Small intestine (tissue), 7 donors: Measurements from ENCODE around the gene ERFL. TPM values are rescaled to one million over a fixed set of nuclear protein-coding genes. Genes with fewer than 3 reads are reported as not detected.
A peak's percentile ranks its signal among the peaks of the same experiment; 100 is the strongest.

Source experiments
- DNase-seq, 2 donors: peaks; one replicate each; pipeline versions ENCODE4 v3.0.0 to v3.0.0-alpha.2; 2013
- FAIRE-seq: peaks from 2 replicates; lab custom pipeline; 2012; peaks lifted over from hg19 to GRCh38; lab: Jason Lieb, UNC
- H3K27ac ChIP-seq, 3 donors: one replicate each; pipeline ENCODE4 v1.5.1; 2013; ENCODE audit warnings: low read length in 2 of 3, mild to moderate bottlenecking in 2 of 3, control low read depth in 1 of 3, inconsistent platforms in 1 of 3, low read depth in 1 of 3, moderate library complexity in 1 of 3
- H3K27me3 ChIP-seq, 3 donors: one replicate each; pipeline ENCODE4 v1.6.1; 2013; ENCODE audit warnings: low read length in 3 of 3, inconsistent platforms in 1 of 3; ENCODE audit not compliant: control insufficient read depth in 3 of 3, insufficient read depth in 3 of 3
- H3K36me3 ChIP-seq, 3 donors: one replicate each; pipeline ENCODE4 v1.6.1; 2013; ENCODE audit warnings: low read length in 3 of 3, inconsistent platforms in 1 of 3, low read depth in 1 of 3, mild to moderate bottlenecking in 1 of 3, moderate library complexity in 1 of 3; ENCODE audit not compliant: control insufficient read depth in 3 of 3, insufficient read depth in 2 of 3
- H3K4me1 ChIP-seq, 3 donors: one replicate each; pipeline ENCODE4 v1.6.1; 2013; ENCODE audit warnings: low read length in 2 of 3, inconsistent platforms in 1 of 3, low read depth in 1 of 3, mild to moderate bottlenecking in 1 of 3, moderate library complexity in 1 of 3; ENCODE audit not compliant: control insufficient read depth in 3 of 3, insufficient read depth in 2 of 3
- H3K4me3 ChIP-seq, 3 donors: one replicate each; pipeline ENCODE4 v1.5.1; 2013; ENCODE audit warnings: low read length in 3 of 3, control low read depth in 1 of 3, inconsistent platforms in 1 of 3, low read depth in 1 of 3, mild to moderate bottlenecking in 1 of 3, moderate library complexity in 1 of 3
- H3K9me3 ChIP-seq, 2 donors: one replicate each; pipeline ENCODE4 v1.6.1; 2013; ENCODE audit warnings: low read depth in 1 of 2, low read length in 1 of 2; ENCODE audit not compliant: control insufficient read depth in 2 of 2, insufficient read depth in 1 of 2
- WGBS, 3 donors: extraction: QIAGEN DNeasy Blood & Tissue Kit; methylation state at CpG; one replicate each; pipeline ENCODE4 v1.1.7; 2013; 5-methylcytosine and 5-hydroxymethylcytosine counted together
- polyA plus RNA-seq, 4 donors: library from polyadenylated mRNA; stranded (reverse) in 3 of 4; unstranded in 1 of 4; fragments of 200-250 nt in 3 of 4; fragments of 120-200 nt in 1 of 4; gene quantifications; one replicate each; pipeline versions ENCODE4 v1.2.1 to v1.2.3, GENCODE V29; 2013
- donor health status: healthy with polysubstance abuse.
- donor health status: control.
- donor health status: control.
- donor health status: Bipolar disorder and iron deficiency.
- donor health status: healthy.

Gene ERFL
- polyA plus RNA-seq, 4 donors, result 0.04 to 0.21 TPM; not detected in 2

GRCh38 chr19:41870401-41870873 is 57.8 kb downstream of the ERFL start:
- WGBS, 3 donors, result 19 to 43% (median 32%) methylated on average over 3 of the region's 3 CpGs
- Histone ChIP-seq H3K36me3 (peaks cover 2 to 73% (median 20%) of the 10 kb centered on the region in 3 donors), H3K4me3 (no peak overlapping the region), H3K4me1 (peaks cover 5 to 36% (median 9%) of the 10 kb centered on the region in 3 donors), H3K27ac (peak overlapping the region; percentile 63 to 89 (median 76)), H3K9me3 (no peaks in the 10 kb centered on the region), H3K27me3 (no peaks in the 10 kb centered on the region)
- DNase-seq (peak; percentile 74 to 81), FAIRE-seq (no peak)

DNA sequence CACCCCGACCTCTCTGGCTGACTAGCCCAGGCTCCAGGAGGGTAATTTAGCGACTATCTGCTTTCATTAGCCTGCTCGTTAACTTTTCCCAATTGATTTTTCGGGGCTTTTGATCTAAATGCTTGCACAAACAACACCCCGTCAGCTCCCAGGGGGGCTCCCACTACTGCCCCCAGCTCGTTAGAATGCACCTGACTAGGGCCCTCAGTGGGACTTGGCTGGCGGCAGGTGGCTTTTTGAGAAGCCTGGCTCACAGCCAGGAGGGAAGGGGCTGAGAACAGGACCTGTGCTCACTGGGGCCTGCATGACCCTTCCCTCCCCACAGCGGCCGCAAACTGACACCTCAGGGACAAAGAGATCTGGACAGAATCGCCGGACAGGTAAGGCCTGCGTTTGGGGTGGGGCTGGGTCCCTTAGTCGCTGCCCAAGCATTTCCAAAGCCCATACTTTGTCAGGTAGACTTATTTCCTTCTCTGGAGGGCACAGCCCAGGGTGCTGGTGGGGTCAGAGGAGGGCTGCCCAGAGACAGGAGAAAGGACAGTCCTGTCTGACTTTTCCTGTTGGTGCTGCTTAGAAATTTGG is 58.8 kb downstream of the ERFL start:
- FAIRE-seq (no peak), DNase-seq (peak in 1 of 2 donors; percentile 41)
- peaks cover 4 to 83% (median 20%) of the 10 kb centered on the region in 3 donors for H3K36me3 ChIP-seq
- H3K4me1 ChIP-seq, result peaks cover 5 to 36% (median 9%) of the 10 kb centered on the region in 3 donors
- no peaks in the 10 kb centered on the region for H3K9me3 ChIP-seq
- WGBS, 3 donors, result 28 to 61% (median 39%) methylated on average over 13 of the region's 13 CpGs
- H3K27ac ChIP-seq, result peak overlapping the region; percentile 18 to 89 (median 43)
- no peak overlapping the region for H3K4me3 ChIP-seq
- H3K27me3 ChIP-seq, result no peaks in the 10 kb centered on the region

DNA sequence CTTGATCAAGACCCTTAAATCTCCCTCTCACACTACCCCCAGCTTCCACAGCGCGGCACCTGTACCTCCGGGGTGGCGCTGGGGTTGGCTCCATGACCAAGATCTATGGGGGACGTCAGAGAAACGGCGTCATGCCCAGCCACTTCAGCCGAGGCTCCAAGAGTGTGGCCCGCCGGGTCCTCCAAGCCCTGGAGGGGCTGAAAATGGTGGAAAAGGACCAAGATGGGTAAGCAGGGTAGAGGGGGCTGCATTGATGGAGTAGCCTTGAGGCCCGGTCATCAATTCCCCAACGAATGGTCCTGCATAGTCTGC is 59.3 kb downstream of the ERFL start:
- Histone ChIP-seq H3K27ac (peak overlapping the region; percentile 18 to 89 (median 26)), H3K36me3 (peaks cover 5 to 88% (median 25%) of the 10 kb centered on the region in 3 donors), H3K27me3 (no peaks in the 10 kb centered on the region), H3K4me3 (no peak overlapping the region), H3K4me1 (peaks cover 5 to 36% (median 9%) of the 10 kb centered on the region in 3 donors), H3K9me3 (no peaks in the 10 kb centered on the region)
- 61 to 67% (median 64%) methylated on average over 12 of the region's 12 CpGs for WGBS, 3 donors
- FAIRE-seq, result no peak
- no peak for DNase-seq

DNA sequence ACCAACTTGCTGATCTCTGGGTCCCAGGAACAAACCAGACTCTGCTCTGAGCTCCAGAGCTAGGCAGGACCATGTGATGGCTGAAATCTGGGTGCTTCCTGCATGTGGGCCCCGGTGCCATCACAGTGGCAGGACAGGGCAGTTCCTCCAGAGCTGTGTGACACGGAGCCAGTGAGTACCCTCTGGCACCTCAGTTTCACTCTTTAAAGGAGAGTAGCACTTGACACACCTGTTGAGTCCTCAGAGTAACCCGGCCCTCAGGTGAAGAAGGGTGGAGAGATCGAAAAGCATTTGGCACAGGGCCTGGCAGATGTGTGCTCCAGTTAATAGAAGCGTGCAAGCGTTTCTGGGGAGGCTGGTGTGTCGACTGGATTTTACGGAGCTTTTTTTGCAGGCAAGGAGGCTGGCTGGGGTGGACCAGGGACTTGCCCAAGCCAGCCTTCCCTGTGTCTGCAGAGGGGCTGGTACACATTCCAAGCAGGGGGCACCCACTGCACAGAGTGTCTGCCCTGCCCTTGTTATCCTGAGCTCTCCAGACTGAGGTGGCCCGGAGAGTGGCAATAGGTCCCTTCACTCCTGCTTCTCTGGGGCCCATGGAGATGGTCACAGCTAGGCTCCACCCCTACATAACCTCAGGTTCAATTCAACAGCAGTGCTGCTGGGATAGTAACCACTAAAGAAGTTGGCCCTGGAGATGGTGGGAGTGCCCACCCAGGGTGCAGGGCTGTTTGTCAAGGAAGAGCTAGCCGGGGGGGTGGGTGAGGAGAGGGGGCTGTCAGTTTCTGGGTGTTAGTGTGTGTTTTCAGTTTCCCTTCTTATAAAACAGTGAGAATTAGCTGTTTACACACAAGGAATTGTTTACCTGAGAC is 59.9 kb downstream of the ERFL start:
- Histone ChIP-seq H3K4me1 (peaks cover 5 to 37% (median 11%) of the 10 kb centered on the region in 3 donors), H3K36me3 (peaks cover 7 to 94% (median 25%) of the 10 kb centered on the region in 3 donors), H3K27ac (peak overlapping the region; percentile 42 to 89 (median 74)), H3K4me3 (no peak overlapping the region), H3K27me3 (no peaks in the 10 kb centered on the region), H3K9me3 (no peaks in the 10 kb centered on the region)
- WGBS, 3 donors, result 25 to 61% (median 29%) methylated on average over 10 of the region's 10 CpGs
- no peak for FAIRE-seq
- DNase-seq, result peak; percentile 39 to 89

- DNase-seq (no peak), FAIRE-seq (no peak)
- WGBS, 3 donors, result 87 to 88% (median 87%) methylated on average over 3 of the region's 3 CpGs
- H3K4me1 ChIP-seq, result peaks cover 15 to 52% (median 16%) of the 10 kb centered on the region in 3 donors
- no peak overlapping the region for H3K27ac ChIP-seq
- H3K9me3 ChIP-seq, result no peaks in the 10 kb centered on the region
- no peak overlapping the region for H3K4me3 ChIP-seq
- H3K36me3 ChIP-seq, result peaks cover 9 to 94% (median 30%) of the 10 kb centered on the region in 3 donors
- H3K27me3 ChIP-seq, result no peaks in the 10 kb centered on the region
Measured at GRCh38 chr19:41866284-41866683, 62.0 kb downstream of the ERFL start.

DNA sequence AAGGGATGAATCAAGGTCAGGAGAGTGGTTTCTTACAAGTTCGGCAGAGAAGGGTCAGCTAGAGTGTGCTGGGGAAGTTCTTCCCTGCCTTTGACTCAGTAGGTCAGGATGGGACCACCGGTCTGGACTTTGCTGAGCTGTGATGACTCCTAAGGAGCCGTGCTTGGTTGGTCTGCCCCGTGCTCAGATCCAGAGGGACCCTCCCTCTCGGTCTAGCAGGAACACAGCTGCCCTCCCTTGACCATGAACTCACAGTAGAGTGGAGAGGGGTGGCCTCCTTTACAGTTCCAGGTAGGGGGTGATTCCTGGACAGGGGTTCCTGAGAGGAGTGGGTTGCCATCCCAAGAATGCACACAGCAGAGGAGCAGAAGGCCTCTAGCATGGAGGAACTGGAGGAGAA is 63.9 kb downstream of the ERFL start:
- Histone ChIP-seq H3K9me3 (no peaks in the 10 kb centered on the region), H3K4me1 (peaks cover 16 to 43% (median 16%) of the 10 kb centered on the region in 3 donors), H3K27ac (no peak overlapping the region), H3K36me3 (peaks cover 7 to 80% (median 25%) of the 10 kb centered on the region in 3 donors), H3K27me3 (no peaks in the 10 kb centered on the region), H3K4me3 (no peak overlapping the region)
- DNase-seq, result no peak
- FAIRE-seq, result no peak
- 78 to 83% (median 81%) methylated on average over 5 of the region's 5 CpGs for WGBS, 3 donors

- no peak for DNase-seq
- Histone ChIP-seq H3K9me3 (no peaks in the 10 kb centered on the region), H3K27me3 (no peaks in the 10 kb centered on the region), H3K4me3 (no peak overlapping the region), H3K4me1 (peaks cover 11 to 39% (median 12%) of the 10 kb centered on the region in 3 donors), H3K27ac (peak overlapping the region in 1 of 3 donors; percentile 5), H3K36me3 (peaks cover 6 to 70% (median 16%) of the 10 kb centered on the region in 3 donors)
- 74 to 83% (median 78%) methylated on average over 11 of the region's 11 CpGs for WGBS, 3 donors
- FAIRE-seq, result no peak
Measured at GRCh38 chr19:41863209-41863931, 64.9 kb downstream of the ERFL start.

GRCh38 chr19:41862445-41862986 is 65.7 kb downstream of the ERFL start:
- DNase-seq, result no peak
- peaks cover 6 to 61% (median 16%) of the 10 kb centered on the region in 3 donors for H3K36me3 ChIP-seq
- no peak overlapping the region for H3K27ac ChIP-seq
- peaks cover 7 to 30% (median 12%) of the 10 kb centered on the region in 3 donors for H3K4me1 ChIP-seq
- H3K9me3 ChIP-seq, result no peaks in the 10 kb centered on the region
- no peak overlapping the region for H3K4me3 ChIP-seq
- 33 to 57% (median 41%) methylated on average over 2 of the region's 2 CpGs for WGBS, 3 donors
- no peak for FAIRE-seq
- H3K27me3 ChIP-seq, result no peaks in the 10 kb centered on the region
